ENCODE data around the gene TRIOBP. TPM values are rescaled to one million over a fixed set of nuclear protein-coding genes. Genes with fewer than 3 reads are reported as not detected.

TRIOBP gene
- total and polyA plus RNA-seq, 2 of the 13 experiments (the other 11 are each of a cell fraction or from before 2014, with no cell fraction given), result 6.1 to 15.4 TPM

- TF ChIP-seq YEATS2 (CRISPR knock-in tag; IDR thresholded peaks at IDR 0.05; ENCODE audit: borderline replicate concordance), result peak; percentile 34; the same call in 1 of the 2 replicates
- TF ChIP-seq ZNF281 (CRISPR knock-in tag; IDR thresholded peaks at IDR 0.05; ENCODE audit: borderline replicate concordance), result no peak
- TF ChIP-seq POLR2A (IDR thresholded peaks at IDR 0.05; ENCODE audit: insufficient read depth in 1 of 2, low read depth in 2 of 2, low read length in 2 of 2), result peak; percentile 77 to 81
- peak; percentile 71; the same call in 1 of the 2 replicates for TF ChIP-seq ZNF431 (CRISPR knock-in tag; IDR thresholded peaks at IDR 0.05; ENCODE audit: borderline replicate concordance, low read depth)
- TF ChIP-seq HNF1B (CRISPR knock-in tag; IDR thresholded peaks at IDR 0.05), result peak; percentile 25; the same call in 1 of the 2 replicates
- no peak for TF ChIP-seq ZNF292 (CRISPR knock-in tag; IDR thresholded peaks at IDR 0.05; ENCODE audit: borderline replicate concordance, low read depth)
- TF ChIP-seq PAXIP1 (CRISPR knock-in tag; conservative IDR thresholded peaks at IDR 0.05), result peak; percentile 75
- TF ChIP-seq ZBTB25 (CRISPR knock-in tag; IDR thresholded peaks at IDR 0.05), result no peak
- peak; percentile 43 for TF ChIP-seq RAD21 (CRISPR knock-in tag; IDR thresholded peaks at IDR 0.05)
- peak; percentile 14; the same call in 1 of the 2 replicates for TF ChIP-seq PITX1 (CRISPR knock-in tag; IDR thresholded peaks at IDR 0.05)
- TF ChIP-seq ZNF737 (CRISPR knock-in tag; IDR thresholded peaks at IDR 0.05; ENCODE audit: borderline replicate concordance), result no peak
- peak; percentile 78 for TF ChIP-seq ZFX (CRISPR knock-in tag; IDR thresholded peaks at IDR 0.05; ENCODE audit: low read depth)
- TF ChIP-seq TFDP1 (CRISPR knock-in tag; IDR thresholded peaks at IDR 0.05; ENCODE audit: borderline replicate concordance), result peak; percentile 76
- 0 out of 2 replicates have a peak, but pooled peaks have one; percentile 34 for TF ChIP-seq MIXL1 (CRISPR knock-in tag; IDR thresholded peaks at IDR 0.05)
- TF ChIP-seq ERF (CRISPR knock-in tag; IDR thresholded peaks at IDR 0.05), result peak; percentile 89; the same call in 1 of the 2 replicates
- no peak for TF ChIP-seq PCBP2 (optimal IDR thresholded peaks at IDR 0.05; ENCODE audit: low read depth, low read length, poor library complexity, severe bottlenecking)
- TF ChIP-seq ZNF780A (CRISPR knock-in tag; IDR thresholded peaks at IDR 0.05), result no peak; the same call in 1 of the 2 replicates
Measured at GRCh38 chr22:37807410-37808293, 110.8 kb downstream of the TRIOBP start, which contains the start of gene GCAT (continued).
